Neural progenitor cell (in vitro differentiated cells): Measurements from ENCODE around the gene CES2.

Experiments
- EZH2 ChIP-seq: fragments of 200-600 bp; sonication (generic); IDR thresholded peaks from 2 replicates; pipeline ENCODE4 v1.6.1; 2017; ENCODE audit warnings: antibody characterized with exemption, mild to moderate bottlenecking, moderate library complexity
- EZH2phosphoT487 ChIP-seq: fragments of 200-600 bp; sonication (generic); IDR thresholded peaks from 2 replicates; pipeline ENCODE4 v1.6.1; 2017; ENCODE audit warnings: antibody characterized with exemption
- TF ChIP-seq, protein P1 (sequence below): fragments of 200-600 bp; sonication (generic); IDR thresholded peaks from 2 replicates; pipeline ENCODE4 v1.5.1; 2017; ENCODE audit warnings: antibody characterized with exemption, mild to moderate bottlenecking

DNA sequence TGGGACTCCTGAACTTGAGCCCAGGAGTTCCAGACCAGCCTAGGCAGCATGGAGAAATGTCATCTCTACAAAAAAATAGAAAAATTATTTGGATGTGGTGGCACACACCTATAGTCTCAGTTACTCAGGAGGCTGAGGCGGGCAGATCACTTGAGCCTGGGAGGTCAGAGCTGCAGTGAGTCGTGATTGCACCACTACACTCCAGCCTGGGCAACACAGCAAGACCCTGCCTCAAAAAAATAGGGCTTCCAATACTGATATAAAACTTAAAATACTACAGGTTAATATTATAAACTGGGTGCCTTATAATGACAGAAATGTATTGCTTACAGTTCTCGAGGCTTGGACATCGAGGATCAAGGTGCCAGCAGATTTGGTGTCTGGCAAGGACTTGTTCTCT, 10.6 kb downstream of the CES2 start:
- TF ChIP-seq EZH2phosphoT487, result no peak
- TF ChIP-seq, protein P1, sequence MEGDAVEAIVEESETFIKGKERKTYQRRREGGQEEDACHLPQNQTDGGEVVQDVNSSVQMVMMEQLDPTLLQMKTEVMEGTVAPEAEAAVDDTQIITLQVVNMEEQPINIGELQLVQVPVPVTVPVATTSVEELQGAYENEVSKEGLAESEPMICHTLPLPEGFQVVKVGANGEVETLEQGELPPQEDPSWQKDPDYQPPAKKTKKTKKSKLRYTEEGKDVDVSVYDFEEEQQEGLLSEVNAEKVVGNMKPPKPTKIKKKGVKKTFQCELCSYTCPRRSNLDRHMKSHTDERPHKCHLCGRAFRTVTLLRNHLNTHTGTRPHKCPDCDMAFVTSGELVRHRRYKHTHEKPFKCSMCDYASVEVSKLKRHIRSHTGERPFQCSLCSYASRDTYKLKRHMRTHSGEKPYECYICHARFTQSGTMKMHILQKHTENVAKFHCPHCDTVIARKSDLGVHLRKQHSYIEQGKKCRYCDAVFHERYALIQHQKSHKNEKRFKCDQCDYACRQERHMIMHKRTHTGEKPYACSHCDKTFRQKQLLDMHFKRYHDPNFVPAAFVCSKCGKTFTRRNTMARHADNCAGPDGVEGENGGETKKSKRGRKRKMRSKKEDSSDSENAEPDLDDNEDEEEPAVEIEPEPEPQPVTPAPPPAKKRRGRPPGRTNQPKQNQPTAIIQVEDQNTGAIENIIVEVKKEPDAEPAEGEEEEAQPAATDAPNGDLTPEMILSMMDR, result no peak
- no peak for TF ChIP-seq EZH2
